Spleen (tissue), 7 donors: ENCODE data around the gene SMARCE1.

ENCODE experiments used
- POLR2A ChIP-seq, 3 donors: fragments of 450-650 bp; IDR thresholded peaks; one replicate each; pipeline ENCODE4 v1.5.1; 2017; ENCODE audit warnings: antibody characterized with exemption in 3 of 3, mild to moderate bottlenecking in 1 of 3
- POLR2AphosphoS5 ChIP-seq, 3 donors: sonication (generic); formaldehyde crosslinking; IDR thresholded peaks; one replicate each; pipeline ENCODE4 v1.5.1; 2017; ENCODE audit warnings: antibody characterized with exemption in 3 of 3
- TF ChIP-seq, protein P1 (sequence below), 11 experiments: fragments of 200-600 bp in 7 of 11; fragments of 450-650 bp in 4 of 11; sonication (generic) in 4 of 11; IDR thresholded peaks in 8 of 11; conservative IDR thresholded peaks in 3 of 11; 1 replicate in 7 of 11; 2 replicates in 4 of 11; pipeline versions ENCODE4 v1.4.0 to v1.8.0; 2016 to 2021; ENCODE audit warnings: antibody characterized with exemption in 11 of 11, inconsistent platforms in 4 of 11, mild to moderate bottlenecking in 1 of 11
- donor health status: DM: no; HTN: no; CAD: no; lungs with moderate emphysema.
- donor health status: DM: no; HTN: no; CAD: no.
- donor health status: DM: no; HTN: no; CAD: no.

- TF ChIP-seq POLR2A (IDR thresholded peaks at IDR 0.05) (no peak), POLR2AphosphoS5 (IDR thresholded peaks at IDR 0.05) (no peak)
- TF ChIP-seq, protein P1, sequence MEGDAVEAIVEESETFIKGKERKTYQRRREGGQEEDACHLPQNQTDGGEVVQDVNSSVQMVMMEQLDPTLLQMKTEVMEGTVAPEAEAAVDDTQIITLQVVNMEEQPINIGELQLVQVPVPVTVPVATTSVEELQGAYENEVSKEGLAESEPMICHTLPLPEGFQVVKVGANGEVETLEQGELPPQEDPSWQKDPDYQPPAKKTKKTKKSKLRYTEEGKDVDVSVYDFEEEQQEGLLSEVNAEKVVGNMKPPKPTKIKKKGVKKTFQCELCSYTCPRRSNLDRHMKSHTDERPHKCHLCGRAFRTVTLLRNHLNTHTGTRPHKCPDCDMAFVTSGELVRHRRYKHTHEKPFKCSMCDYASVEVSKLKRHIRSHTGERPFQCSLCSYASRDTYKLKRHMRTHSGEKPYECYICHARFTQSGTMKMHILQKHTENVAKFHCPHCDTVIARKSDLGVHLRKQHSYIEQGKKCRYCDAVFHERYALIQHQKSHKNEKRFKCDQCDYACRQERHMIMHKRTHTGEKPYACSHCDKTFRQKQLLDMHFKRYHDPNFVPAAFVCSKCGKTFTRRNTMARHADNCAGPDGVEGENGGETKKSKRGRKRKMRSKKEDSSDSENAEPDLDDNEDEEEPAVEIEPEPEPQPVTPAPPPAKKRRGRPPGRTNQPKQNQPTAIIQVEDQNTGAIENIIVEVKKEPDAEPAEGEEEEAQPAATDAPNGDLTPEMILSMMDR (IDR thresholded peaks at IDR 0.05 in 8 of 11, conservative IDR thresholded peaks at IDR 0.05 in 3 of 11): no peak
Observed at GRCh38 chr17:40621578-40621977, 26.0 kb downstream of the SMARCE1 start.
